Measurements from ENCODE around the gene TADA2A.

The TADA2A gene

GRCh38 chr17:37488009-37488604 lies 81.4 kb downstream of the TADA2A start (continued):
- peak; percentile 87 for TF ChIP-seq PATZ1 (tag by site-specific recombination; IDR thresholded peaks at IDR 0.05)
- TF ChIP-seq ZBTB8A (tag by site-specific recombination; IDR thresholded peaks at IDR 0.05), result peak; percentile 71
- peak; percentile 91 for TF ChIP-seq MZF1 (tag by site-specific recombination; IDR thresholded peaks at IDR 0.05; ENCODE audit: borderline replicate concordance)
- peak; percentile 70 for TF ChIP-seq ZBTB20 (tag by site-specific recombination; IDR thresholded peaks at IDR 0.05)
- TF ChIP-seq ZBTB1 (tag by site-specific recombination; IDR thresholded peaks at IDR 0.05), result peak; percentile 83; the same call in 1 of the 2 replicates
- TF ChIP-seq MEIS1 (CRISPR knock-in tag; IDR thresholded peaks at IDR 0.05; ENCODE audit: borderline replicate concordance), result no peak
- no peak for TF ChIP-seq ZFHX2 (tag by site-specific recombination; conservative IDR thresholded peaks at IDR 0.05)
- TF ChIP-seq, protein P1, sequence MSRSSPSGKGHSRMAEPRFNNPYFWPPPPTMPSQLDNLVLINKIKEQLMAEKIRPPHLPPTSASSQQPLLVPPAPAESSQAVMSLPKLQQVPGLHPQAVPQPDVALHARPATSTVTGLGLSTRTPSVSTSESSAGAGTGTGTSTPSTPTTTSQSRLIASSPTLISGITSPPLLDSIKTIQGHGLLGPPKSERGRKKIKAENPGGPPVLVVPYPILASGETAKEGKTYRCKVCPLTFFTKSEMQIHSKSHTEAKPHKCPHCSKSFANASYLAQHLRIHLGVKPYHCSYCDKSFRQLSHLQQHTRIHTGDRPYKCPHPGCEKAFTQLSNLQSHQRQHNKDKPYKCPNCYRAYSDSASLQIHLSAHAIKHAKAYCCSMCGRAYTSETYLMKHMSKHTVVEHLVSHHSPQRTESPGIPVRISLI (tag by site-specific recombination; IDR thresholded peaks at IDR 0.05), result no peak
- TF ChIP-seq ZEB2 (tag by site-specific recombination; IDR thresholded peaks at IDR 0.05), result peak; percentile 97
- peak; percentile 95; the same call in 1 of the 2 replicates for TF ChIP-seq TRIM28 (IDR thresholded peaks at IDR 0.05; ENCODE audit: borderline replicate concordance, low read length)
- TF ChIP-seq, protein P2, sequence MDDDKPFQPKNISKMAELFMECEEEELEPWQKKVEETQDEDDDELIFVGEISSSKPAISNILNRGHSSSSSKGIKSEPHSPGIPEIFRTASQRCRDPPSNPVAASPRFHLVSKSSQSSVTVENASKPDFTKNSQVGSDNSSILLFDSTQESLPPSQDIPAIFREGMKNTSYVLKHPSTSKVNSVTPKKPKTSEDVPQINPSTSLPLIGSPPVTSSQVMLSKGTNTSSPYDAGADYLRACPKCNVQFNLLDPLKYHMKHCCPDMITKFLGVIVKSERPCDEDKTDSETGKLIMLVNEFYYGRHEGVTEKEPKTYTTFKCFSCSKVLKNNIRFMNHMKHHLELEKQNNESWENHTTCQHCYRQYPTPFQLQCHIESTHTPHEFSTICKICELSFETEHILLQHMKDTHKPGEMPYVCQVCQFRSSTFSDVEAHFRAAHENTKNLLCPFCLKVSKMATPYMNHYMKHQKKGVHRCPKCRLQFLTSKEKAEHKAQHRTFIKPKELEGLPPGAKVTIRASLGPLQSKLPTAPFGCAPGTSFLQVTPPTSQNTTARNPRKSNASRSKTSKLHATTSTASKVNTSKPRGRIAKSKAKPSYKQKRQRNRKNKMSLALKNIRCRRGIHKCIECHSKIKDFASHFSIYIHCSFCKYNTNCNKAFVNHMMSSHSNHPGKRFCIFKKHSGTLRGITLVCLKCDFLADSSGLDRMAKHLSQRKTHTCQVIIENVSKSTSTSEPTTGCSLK (tag by site-specific recombination; IDR thresholded peaks at IDR 0.05), result no peak
- no peak for TF ChIP-seq GLI4 (tag by site-specific recombination; IDR thresholded peaks at IDR 0.05)
- TF ChIP-seq INSM2 (tag by site-specific recombination; IDR thresholded peaks at IDR 0.05), result peak; percentile 99
- TF ChIP-seq WT1 (tag by site-specific recombination; IDR thresholded peaks at IDR 0.05), result peak; percentile 95
- peak; percentile 64; the same call in 1 of the 2 replicates for TF ChIP-seq ZNF76 (tag by site-specific recombination; IDR thresholded peaks at IDR 0.05; ENCODE audit: borderline replicate concordance, low read depth)
- TF ChIP-seq, protein P3, sequence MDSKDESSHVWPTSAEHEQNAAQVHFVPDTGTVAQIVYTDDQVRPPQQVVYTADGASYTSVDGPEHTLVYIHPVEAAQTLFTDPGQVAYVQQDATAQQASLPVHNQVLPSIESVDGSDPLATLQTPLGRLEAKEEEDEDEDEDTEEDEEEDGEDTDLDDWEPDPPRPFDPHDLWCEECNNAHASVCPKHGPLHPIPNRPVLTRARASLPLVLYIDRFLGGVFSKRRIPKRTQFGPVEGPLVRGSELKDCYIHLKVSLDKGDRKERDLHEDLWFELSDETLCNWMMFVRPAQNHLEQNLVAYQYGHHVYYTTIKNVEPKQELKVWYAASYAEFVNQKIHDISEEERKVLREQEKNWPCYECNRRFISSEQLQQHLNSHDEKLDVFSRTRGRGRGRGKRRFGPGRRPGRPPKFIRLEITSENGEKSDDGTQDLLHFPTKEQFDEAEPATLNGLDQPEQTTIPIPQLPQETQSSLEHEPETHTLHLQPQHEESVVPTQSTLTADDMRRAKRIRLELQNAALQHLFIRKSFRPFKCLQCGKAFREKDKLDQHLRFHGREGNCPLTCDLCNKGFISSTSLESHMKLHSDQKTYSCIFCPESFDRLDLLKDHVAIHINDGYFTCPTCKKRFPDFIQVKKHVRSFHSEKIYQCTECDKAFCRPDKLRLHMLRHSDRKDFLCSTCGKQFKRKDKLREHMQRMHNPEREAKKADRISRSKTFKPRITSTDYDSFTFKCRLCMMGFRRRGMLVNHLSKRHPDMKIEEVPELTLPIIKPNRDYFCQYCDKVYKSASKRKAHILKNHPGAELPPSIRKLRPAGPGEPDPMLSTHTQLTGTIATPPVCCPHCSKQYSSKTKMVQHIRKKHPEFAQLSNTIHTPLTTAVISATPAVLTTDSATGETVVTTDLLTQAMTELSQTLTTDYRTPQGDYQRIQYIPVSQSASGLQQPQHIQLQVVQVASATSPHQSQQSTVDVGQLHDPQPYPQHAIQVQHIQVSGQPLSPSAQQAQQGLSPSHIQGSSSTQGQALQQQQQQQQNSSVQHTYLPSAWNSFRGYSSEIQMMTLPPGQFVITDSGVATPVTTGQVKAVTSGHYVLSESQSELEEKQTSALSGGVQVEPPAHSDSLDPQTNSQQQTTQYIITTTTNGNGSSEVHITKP (tag by site-specific recombination; IDR thresholded peaks at IDR 0.05), result peak; percentile 91
- TF ChIP-seq ZNF155 (tag by site-specific recombination; IDR thresholded peaks at IDR 0.05), result no peak
- no peak for TF ChIP-seq ZNF791 (tag by site-specific recombination; IDR thresholded peaks at IDR 0.05)
- TF ChIP-seq, protein P4, sequence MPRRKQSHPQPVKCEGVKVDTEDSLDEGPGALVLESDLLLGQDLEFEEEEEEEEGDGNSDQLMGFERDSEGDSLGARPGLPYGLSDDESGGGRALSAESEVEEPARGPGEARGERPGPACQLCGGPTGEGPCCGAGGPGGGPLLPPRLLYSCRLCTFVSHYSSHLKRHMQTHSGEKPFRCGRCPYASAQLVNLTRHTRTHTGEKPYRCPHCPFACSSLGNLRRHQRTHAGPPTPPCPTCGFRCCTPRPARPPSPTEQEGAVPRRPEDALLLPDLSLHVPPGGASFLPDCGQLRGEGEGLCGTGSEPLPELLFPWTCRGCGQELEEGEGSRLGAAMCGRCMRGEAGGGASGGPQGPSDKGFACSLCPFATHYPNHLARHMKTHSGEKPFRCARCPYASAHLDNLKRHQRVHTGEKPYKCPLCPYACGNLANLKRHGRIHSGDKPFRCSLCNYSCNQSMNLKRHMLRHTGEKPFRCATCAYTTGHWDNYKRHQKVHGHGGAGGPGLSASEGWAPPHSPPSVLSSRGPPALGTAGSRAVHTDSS (tag by site-specific recombination; IDR thresholded peaks at IDR 0.05), result no peak
- TF ChIP-seq SP7 (tag by site-specific recombination; IDR thresholded peaks at IDR 0.05), result peak; percentile 94
- no peak for TF ChIP-seq ZNF354C (tag by site-specific recombination; IDR thresholded peaks at IDR 0.05; ENCODE audit: borderline replicate concordance, low read depth)
- peak; percentile 87 for TF ChIP-seq GLIS1 (tag by site-specific recombination; IDR thresholded peaks at IDR 0.05)

Data from HEK293 (cell line).